Adrenal gland (tissue), 12 donors: ENCODE measurements around the gene TLR10. TPM values are rescaled to one million over a fixed set of nuclear protein-coding genes. Genes with fewer than 3 reads are reported as not detected.

ENCODE experiments used
- DNase-seq, 7 donors: peaks; one replicate each; pipeline ENCODE4 v3.0.0-alpha.2; 2019 to 2020
- H3K27ac ChIP-seq, 5 donors: fragments of 200-600 bp; sonication (generic) in 4 of 5; 1 replicate in 3 of 5; 2 replicates in 2 of 5; pipeline versions ENCODE4 v1.5.1 to v1.8.0; 2016 to 2020; ENCODE audit warnings: mild to moderate bottlenecking in 1 of 5
- H3K27me3 ChIP-seq: fragments of 200-600 bp; 2 replicates; pipeline ENCODE4 v1.8.0; 2021
- H3K36me3 ChIP-seq, 2 donors: fragments of 200-600 bp; replicated peaks in 1 of 2; 1 replicate in 1 of 2; 2 replicates in 1 of 2; pipeline versions ENCODE4 v1.5.1 to v1.8.0; 2018 to 2022
- H3K4me1 ChIP-seq, 2 donors: fragments of 200-600 bp; replicated peaks in 1 of 2; 1 replicate in 1 of 2; 2 replicates in 1 of 2; pipeline versions ENCODE4 v1.5.1 to v1.8.0; 2018 to 2021
- H3K4me3 ChIP-seq, 4 donors: fragments of 200-600 bp; sonication (generic) in 3 of 4; one replicate each; pipeline ENCODE4 v1.5.1; 2016 to 2018
- H3K9me3 ChIP-seq, 3 donors: fragments of 200-600 bp; sonication (generic) in 1 of 3; replicated peaks in 1 of 3; 1 replicate in 2 of 3; 2 replicates in 1 of 3; pipeline versions ENCODE4 v1.5.1 to v1.8.0; 2016 to 2021
- POLR2A ChIP-seq, 2 donors: fragments of 450-650 bp; IDR thresholded peaks; one replicate each; pipeline ENCODE4 v1.6.1; 2017; ENCODE audit warnings: antibody characterized with exemption in 2 of 2, mild to moderate bottlenecking in 2 of 2, moderate library complexity in 1 of 2
- WGBS, 4 donors: extraction: QIAGEN DNeasy Blood & Tissue Kit in 2 of 4; methylation state at CpG; one replicate each; pipeline versions ENCODE4 v1.1.5 to v1.1.7; 2013 to 2017; 5-methylcytosine and 5-hydroxymethylcytosine counted together
- intact Hi-C, 2 donors: fragments of 100-400 bp; cut with DNase I; formaldehyde crosslinking; loops; one replicate each; pipeline versions ENCODE4 v1.14.1 to v1.15.0; 2022 to 2023
- polyA plus RNA-seq, 3 donors: library from polyadenylated mRNA; stranded (reverse); fragments of 200-250 nt in 2 of 3; fragments of 350-450 nt in 1 of 3; fragmentation: Illumina TruSeq in 1 of 3; extraction: RNeasy Lipid Tissue Mini Kit (QIAGEN cat#74804) in 1 of 3; gene quantifications; one replicate each; pipeline ENCODE4 v1.2.3, GENCODE V29; 2013 to 2014
- total RNA-seq, 9 donors: library from RNA; depleted of rRNA in 4 of 9; stranded (reverse); fragments of >200 nt in 4 of 9; fragments of 120-200 nt in 1 of 9; fragmentation: NEBNext Ultra II Directional in 1 of 9; extraction: Animal tissue kit (Norgen Biotek cat#: 25700) in 1 of 9; gene quantifications; one replicate each; pipeline versions ENCODE4 v1.1.0 to v1.2.4, GENCODE V29; 2013 to 2023
- TF ChIP-seq, protein P1 (sequence below), 6 experiments: fragments of 450-650 bp in 4 of 6; fragments of 200-600 bp in 2 of 6; sonication (generic) in 1 of 6; IDR thresholded peaks; 1 replicate in 5 of 6; 2 replicates in 1 of 6; pipeline versions ENCODE4 v1.5.1 to v1.8.0; 2016 to 2021; ENCODE audit warnings: antibody characterized with exemption in 6 of 6, mild to moderate bottlenecking in 2 of 6, moderate library complexity in 1 of 6
- donor health status: healthy with polysubstance abuse.
- donor health status: Bipolar disorder and iron deficiency.
- donor health status: DM: yes; HTN: yes; CAD: no.
- donor health status: DM: no; HTN: no; CAD: no.
- donor health status: DM: no; HTN: no; CAD: no.
- donor health status: DM: yes; HTN: yes; CAD: no.

The TLR10 gene
- total and polyA plus RNA-seq, 12 donors = 0.11 to 0.60 (median 0.19) TPM; not detected in 3

DNA sequence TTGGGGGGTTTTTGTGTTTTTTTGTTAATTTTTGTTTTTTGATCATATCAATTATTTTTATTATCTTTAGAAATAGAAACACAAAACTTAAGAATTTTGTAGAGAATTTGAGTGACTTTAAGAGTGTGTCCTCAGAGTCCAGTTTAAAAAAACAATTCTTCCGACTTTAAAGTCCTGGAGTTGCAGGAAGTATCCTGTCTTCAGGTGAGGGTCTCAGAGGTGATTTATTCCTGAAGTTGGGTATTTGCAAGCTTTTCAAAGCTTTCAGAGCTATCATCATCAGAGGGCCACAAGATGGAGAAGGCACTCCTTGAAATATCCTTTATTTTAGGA lies 23.0 kb downstream of the TLR10 start:
- H3K4me3 ChIP-seq = no peak overlapping the region
- intact Hi-C loops = loop anchor here in 1 of 2 donors (10.0 kb wide), 2 partner anchors 105 to 375 kb away; partner anchors contain the start of gene FAM114A1
- no peaks in the 10 kb centered on the region for H3K9me3 ChIP-seq
- H3K27me3 ChIP-seq = no peaks in the 10 kb centered on the region
- no peaks in the 10 kb centered on the region for H3K36me3 ChIP-seq
- no peak for DNase-seq
- H3K27ac ChIP-seq = no peak overlapping the region
- TF ChIP-seq, protein P1, sequence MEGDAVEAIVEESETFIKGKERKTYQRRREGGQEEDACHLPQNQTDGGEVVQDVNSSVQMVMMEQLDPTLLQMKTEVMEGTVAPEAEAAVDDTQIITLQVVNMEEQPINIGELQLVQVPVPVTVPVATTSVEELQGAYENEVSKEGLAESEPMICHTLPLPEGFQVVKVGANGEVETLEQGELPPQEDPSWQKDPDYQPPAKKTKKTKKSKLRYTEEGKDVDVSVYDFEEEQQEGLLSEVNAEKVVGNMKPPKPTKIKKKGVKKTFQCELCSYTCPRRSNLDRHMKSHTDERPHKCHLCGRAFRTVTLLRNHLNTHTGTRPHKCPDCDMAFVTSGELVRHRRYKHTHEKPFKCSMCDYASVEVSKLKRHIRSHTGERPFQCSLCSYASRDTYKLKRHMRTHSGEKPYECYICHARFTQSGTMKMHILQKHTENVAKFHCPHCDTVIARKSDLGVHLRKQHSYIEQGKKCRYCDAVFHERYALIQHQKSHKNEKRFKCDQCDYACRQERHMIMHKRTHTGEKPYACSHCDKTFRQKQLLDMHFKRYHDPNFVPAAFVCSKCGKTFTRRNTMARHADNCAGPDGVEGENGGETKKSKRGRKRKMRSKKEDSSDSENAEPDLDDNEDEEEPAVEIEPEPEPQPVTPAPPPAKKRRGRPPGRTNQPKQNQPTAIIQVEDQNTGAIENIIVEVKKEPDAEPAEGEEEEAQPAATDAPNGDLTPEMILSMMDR (IDR thresholded peaks at IDR 0.05) = peak in 1 of 6 experiments; percentile 11
- TF ChIP-seq POLR2A (IDR thresholded peaks at IDR 0.05) = no peak
- 84 to 100% (median 89%) methylated on average over 1 of the region's 1 CpG for WGBS, 4 donors
- peaks cover 0 to 5% of the 10 kb centered on the region in 2 donors for H3K4me1 ChIP-seq

DNA sequence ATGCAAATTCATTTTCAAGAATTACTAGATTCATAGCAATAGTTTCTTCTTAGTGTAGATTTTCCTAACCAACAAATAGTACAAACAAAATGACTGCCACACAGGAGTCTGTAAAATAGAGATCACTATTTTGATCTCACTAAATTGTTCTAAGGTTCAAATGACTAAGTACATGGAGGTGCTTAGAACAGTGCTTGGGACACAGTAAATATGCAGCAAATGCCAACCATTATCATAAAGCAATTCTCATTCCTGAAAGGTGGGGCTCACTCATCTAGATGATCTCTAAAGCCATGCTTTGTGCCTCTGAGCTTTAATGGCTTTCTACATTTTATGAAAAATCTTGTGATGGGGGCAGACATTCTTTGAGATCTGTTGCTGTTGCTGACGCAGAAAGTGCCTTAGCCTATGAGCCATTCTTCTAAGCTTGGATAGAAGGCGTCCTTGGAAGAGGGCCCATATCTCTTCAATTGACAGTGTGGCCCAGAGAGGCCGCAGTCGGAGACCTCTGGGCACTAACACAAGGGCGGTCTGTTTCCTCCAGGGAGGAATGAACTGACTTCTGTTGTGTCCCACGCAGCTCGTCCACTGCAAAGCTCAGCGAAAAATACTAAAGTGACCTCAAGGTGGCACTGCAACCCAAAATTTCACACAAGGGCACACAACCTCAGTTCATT lies 23.5 kb downstream of the TLR10 start:
- peaks cover 0 to 5% of the 10 kb centered on the region in 2 donors for H3K4me1 ChIP-seq
- DNase-seq = peak; percentile 52 to 86 (median 69)
- H3K27ac ChIP-seq = peak overlapping the region in 3 of 5 donors; percentile 4 to 56 (median 37)
- no peak for TF ChIP-seq POLR2A (IDR thresholded peaks at IDR 0.05)
- TF ChIP-seq, protein P1 (IDR thresholded peaks at IDR 0.05) = peak; percentile 60 to 84 (median 76)
- WGBS, 4 donors = 6 to 8% (median 8%) methylated on average over 6 to 8 of the region's 8 CpGs
- no peaks in the 10 kb centered on the region for H3K27me3 ChIP-seq
- no peaks in the 10 kb centered on the region for H3K36me3 ChIP-seq
- H3K9me3 ChIP-seq = no peaks in the 10 kb centered on the region
- intact Hi-C loops = no loop called here
- H3K4me3 ChIP-seq = no peak overlapping the region

DNA sequence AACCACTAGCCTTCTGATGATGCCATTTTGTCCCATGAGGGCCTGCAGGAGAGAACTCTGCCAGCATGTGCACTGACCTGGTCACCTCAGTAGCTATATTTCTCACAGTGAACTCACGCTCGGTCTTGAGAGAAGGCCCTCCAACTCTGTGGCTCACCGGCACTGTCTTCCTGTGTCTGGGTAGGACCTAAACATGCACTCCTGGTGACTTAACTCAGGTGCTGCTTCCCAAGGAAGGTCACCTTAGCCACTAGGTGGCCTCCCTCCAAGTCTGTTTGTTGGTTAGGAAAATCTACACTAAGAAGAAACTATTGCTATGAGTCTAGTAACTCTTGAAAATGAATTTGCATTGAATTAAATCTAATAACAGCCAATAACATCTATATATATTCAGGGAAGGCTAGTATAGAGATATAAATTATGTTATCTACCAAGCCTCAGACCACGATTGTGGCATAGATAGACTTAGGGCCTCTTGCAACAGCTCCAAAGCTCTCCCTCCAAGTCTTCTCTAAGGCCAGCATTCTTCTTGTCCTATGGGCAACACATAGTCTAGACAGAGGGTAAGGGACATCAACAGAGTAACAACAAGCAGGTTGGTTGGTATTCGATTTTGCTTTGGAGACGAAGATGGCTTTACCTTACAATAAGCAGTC lies 24.7 kb downstream of the TLR10 start:
- TF ChIP-seq, protein P1 (IDR thresholded peaks at IDR 0.05) = no peak
- no peak for TF ChIP-seq POLR2A (IDR thresholded peaks at IDR 0.05)
- 82 to 89% (median 85%) methylated on average over 6 of the region's 6 CpGs for WGBS, 4 donors
- Histone ChIP-seq H3K4me3 (no peak overlapping the region), H3K27me3 (no peaks in the 10 kb centered on the region), H3K36me3 (no peaks in the 10 kb centered on the region), H3K9me3 (no peaks in the 10 kb centered on the region), H3K27ac (no peak overlapping the region), H3K4me1 (peaks cover 0 to 5% of the 10 kb centered on the region in 2 donors)
- no peak for DNase-seq
- intact Hi-C loops = no loop called here

DNA sequence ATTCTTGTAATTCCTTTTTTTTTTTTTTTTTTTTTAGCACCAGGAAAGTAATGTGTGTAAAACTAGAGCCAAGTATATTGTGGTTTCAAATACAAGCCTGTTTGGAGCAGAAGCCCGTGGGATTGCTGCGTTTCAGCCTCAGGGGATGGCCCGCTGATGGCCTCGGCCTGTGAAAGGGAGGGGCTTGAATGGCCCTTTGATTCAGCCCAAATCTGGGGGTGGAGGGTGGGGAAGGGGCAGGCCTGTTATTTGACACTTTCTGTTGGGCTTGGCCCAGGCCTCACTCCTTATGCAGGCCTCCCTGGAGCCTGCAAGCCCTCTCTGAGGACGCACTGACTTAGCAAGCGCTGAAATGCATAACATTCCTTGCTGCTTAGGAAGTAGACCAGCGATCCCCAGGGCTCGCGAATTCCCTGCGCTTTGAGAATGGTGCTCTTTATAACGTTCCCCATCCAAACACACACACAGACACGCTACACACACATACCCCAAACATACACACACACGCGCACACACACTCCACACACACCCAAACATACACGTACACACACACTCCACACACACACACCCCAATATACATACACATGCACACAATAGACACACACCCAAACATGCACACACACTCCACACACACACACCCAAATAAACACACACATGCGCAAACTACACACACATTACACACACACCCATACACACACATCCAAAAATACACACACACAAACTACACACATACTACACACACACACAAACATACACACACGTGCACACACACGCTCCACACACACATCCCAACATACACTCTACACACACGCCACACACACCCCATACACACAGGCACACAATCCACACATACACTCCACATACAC lies 29.6 kb downstream of the TLR10 start:
- DNase-seq = peak; percentile 27 to 85 (median 66)
- intact Hi-C loops = no loop called here
- no peak for TF ChIP-seq POLR2A (IDR thresholded peaks at IDR 0.05)
- TF ChIP-seq, protein P1 (IDR thresholded peaks at IDR 0.05) = no peak
- Histone ChIP-seq H3K36me3 (no peaks in the 10 kb centered on the region), H3K9me3 (no peaks in the 10 kb centered on the region), H3K27me3 (no peaks in the 10 kb centered on the region), H3K27ac (peak overlapping the region in 2 of 5 donors; percentile 33 to 75), H3K4me3 (no peak overlapping the region), H3K4me1 (no peaks in the 10 kb centered on the region)
- 63 to 66% (median 64%) methylated on average over 19 of the region's 19 CpGs for WGBS, 4 donors
